ENCODE measurements around the gene DSG3. TPM values are rescaled to one million over a fixed set of nuclear protein-coding genes. Genes with fewer than 3 reads are reported as not detected.

Gene DSG3
- total and polyA plus RNA-seq, 10 of the 15 experiments (the other 5 are each of a cell fraction or from before 2014, with no cell fraction given) = 0.01 to 0.36 (median 0.30) TPM

DNA sequence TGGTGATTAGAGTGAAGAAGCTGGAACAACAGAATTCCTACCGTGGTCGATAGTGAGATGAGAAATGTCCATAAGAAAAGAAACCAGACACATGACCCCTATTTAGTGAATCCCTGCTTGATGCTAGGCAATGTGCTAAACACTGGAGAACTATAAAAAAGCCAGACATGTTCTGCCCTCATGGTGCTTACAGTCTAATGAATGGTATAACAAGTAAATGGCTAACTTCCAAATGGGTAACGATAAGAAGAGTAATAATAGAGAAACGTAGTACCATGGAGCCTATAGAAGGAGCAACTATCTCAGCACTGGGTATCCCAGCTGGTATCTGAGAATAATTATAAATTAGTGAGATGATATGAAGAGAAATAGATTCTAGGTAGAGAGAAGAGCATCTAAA, 55.5 kb downstream of the DSG3 start:
- Histone ChIP-seq H2AFZ (ENCODE audit: control insufficient read depth, low read depth, low read length) (no peak overlapping the region), H3K9me3 (replicated peaks; ENCODE audit: control insufficient read depth, insufficient read depth, low read length) (no peaks in the 10 kb centered on the region; the same call in 2 of the 3 replicates), H3K27me3 (replicated peaks in 1 of 2; ENCODE audit: control insufficient read depth in 2 of 2, insufficient read depth in 2 of 2, low read length in 1 of 2) (no peaks in the 10 kb centered on the region), H3K4me1 (ENCODE audit: control insufficient read depth, insufficient read depth, low read length) (peaks cover 7% of the 10 kb centered on the region), H3K4me2 (ENCODE audit: control insufficient read depth, insufficient read depth) (no peak overlapping the region), H3K27ac (ENCODE audit: control insufficient read depth, insufficient read depth) (no peak overlapping the region), H3K79me2 (ENCODE audit: control insufficient read depth, insufficient read depth, low read length) (peaks cover 34% of the 10 kb centered on the region), H3K36me3 (ENCODE audit: control insufficient read depth in 2 of 2, insufficient read depth in 2 of 2, low read length in 1 of 2) (no peaks in the 10 kb centered on the region), H3K9ac (ENCODE audit: control insufficient read depth, insufficient read depth, low read length) (no peak overlapping the region), H4K20me1 (ENCODE audit: control insufficient read depth, insufficient read depth) (no peaks in the 10 kb centered on the region), H3K4me3 (no peak overlapping the region)
- in situ Hi-C loops (cut with MboI) = no loop called here
- intact Hi-C loops (cut with micrococcal nuclease; ENCODE audit: unreplicated experiment) = loop anchor here (5.0 kb wide), 1 partner anchor 236 kb away; no protein-coding TSS in a partner anchor
- TF ChIP-seq RCOR1 (conservative IDR thresholded peaks at IDR 0.05; ENCODE audit: low read depth, low read length) (no peak), RELA (IDR thresholded peaks at IDR 0.05; ENCODE audit: borderline replicate concordance, partially characterized antibody) (no peak), TCF3 (IDR thresholded peaks at IDR 0.05; ENCODE audit: borderline replicate concordance, insufficient read depth, low read depth, low read length) (no peak), MYC (IDR thresholded peaks at IDR 0.05; ENCODE audit: insufficient read depth, insufficient read length, insufficient replicate concordance, low read length, severe bottlenecking) (no peak), SP1 (IDR thresholded peaks at IDR 0.05; ENCODE audit: low read depth, low read length) (no peak), SIN3A (IDR thresholded peaks at IDR 0.05; ENCODE audit: low read depth, low read length) (no peak), RAD21 (IDR thresholded peaks at IDR 0.05; ENCODE audit: insufficient read depth, low read depth, low read length) (no peak), SRF (IDR thresholded peaks at IDR 0.05; ENCODE audit: low read depth in 2 of 2, low read length in 2 of 2) (no peak), NRF1 (conservative IDR thresholded peaks at IDR 0.05; ENCODE audit: low read depth, low read length) (no peak), MXI1 (IDR thresholded peaks at IDR 0.05; ENCODE audit: low read depth, low read length) (no peak), FOXM1 (IDR thresholded peaks at IDR 0.05; ENCODE audit: low read depth, low read length) (no peak), SMAD5 (IDR thresholded peaks at IDR 0.05; ENCODE audit: low read depth) (no peak), RBBP5 (conservative IDR thresholded peaks at IDR 0.05) (no peak), EP300 (IDR thresholded peaks at IDR 0.05; ENCODE audit: borderline replicate concordance in 1 of 2, control insufficient read depth in 1 of 2, low read depth in 2 of 2, low read length in 2 of 2) (no peak), KDM1A (IDR thresholded peaks at IDR 0.05; ENCODE audit: borderline replicate concordance) (no peak)
- TF ChIP-seq, protein P1, sequence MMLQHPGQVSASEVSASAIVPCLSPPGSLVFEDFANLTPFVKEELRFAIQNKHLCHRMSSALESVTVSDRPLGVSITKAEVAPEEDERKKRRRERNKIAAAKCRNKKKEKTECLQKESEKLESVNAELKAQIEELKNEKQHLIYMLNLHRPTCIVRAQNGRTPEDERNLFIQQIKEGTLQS (IDR thresholded peaks at IDR 0.05; ENCODE audit: borderline replicate concordance, extremely low read depth, low read depth, low read length) = no peak
- TF ChIP-seq, protein P2, sequence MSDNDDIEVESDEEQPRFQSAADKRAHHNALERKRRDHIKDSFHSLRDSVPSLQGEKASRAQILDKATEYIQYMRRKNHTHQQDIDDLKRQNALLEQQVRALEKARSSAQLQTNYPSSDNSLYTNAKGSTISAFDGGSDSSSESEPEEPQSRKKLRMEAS (IDR thresholded peaks at IDR 0.05; ENCODE audit: low read depth, low read length) = no peak
- TF ChIP-seq, protein P3, sequence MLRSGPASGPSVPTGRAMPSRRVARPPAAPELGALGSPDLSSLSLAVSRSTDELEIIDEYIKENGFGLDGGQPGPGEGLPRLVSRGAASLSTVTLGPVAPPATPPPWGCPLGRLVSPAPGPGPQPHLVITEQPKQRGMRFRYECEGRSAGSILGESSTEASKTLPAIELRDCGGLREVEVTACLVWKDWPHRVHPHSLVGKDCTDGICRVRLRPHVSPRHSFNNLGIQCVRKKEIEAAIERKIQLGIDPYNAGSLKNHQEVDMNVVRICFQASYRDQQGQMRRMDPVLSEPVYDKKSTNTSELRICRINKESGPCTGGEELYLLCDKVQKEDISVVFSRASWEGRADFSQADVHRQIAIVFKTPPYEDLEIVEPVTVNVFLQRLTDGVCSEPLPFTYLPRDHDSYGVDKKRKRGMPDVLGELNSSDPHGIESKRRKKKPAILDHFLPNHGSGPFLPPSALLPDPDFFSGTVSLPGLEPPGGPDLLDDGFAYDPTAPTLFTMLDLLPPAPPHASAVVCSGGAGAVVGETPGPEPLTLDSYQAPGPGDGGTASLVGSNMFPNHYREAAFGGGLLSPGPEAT (IDR thresholded peaks at IDR 0.05; ENCODE audit: low read depth) = no peak
- TF ChIP-seq, protein P4, sequence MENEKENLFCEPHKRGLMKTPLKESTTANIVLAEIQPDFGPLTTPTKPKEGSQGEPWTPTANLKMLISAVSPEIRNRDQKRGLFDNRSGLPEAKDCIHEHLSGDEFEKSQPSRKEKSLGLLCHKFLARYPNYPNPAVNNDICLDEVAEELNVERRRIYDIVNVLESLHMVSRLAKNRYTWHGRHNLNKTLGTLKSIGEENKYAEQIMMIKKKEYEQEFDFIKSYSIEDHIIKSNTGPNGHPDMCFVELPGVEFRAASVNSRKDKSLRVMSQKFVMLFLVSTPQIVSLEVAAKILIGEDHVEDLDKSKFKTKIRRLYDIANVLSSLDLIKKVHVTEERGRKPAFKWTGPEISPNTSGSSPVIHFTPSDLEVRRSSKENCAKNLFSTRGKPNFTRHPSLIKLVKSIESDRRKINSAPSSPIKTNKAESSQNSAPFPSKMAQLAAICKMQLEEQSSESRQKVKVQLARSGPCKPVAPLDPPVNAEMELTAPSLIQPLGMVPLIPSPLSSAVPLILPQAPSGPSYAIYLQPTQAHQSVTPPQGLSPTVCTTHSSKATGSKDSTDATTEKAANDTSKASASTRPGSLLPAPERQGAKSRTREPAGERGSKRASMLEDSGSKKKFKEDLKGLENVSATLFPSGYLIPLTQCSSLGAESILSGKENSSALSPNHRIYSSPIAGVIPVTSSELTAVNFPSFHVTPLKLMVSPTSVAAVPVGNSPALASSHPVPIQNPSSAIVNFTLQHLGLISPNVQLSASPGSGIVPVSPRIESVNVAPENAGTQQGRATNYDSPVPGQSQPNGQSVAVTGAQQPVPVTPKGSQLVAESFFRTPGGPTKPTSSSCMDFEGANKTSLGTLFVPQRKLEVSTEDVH (IDR thresholded peaks at IDR 0.05; ENCODE audit: low read depth, partially characterized antibody) = no peak
- DNase-seq (ENCODE audit: low read depth, low spot score) (no peak), FAIRE-seq (no peak), ATAC-seq (no peak)
- BruUV-seq (replicated peaks) = no TSS peak
- ChIA-PET POLR2A (no interaction called here), SMC1A (ENCODE audit: uncharacterized antibody, unreplicated experiment) (interaction anchor here (1.1 to 5.2 kb wide), 3 partner anchors 13 to 184 kb away, joined by 3 to 53 read pairs (median 3); no protein-coding TSS in a partner anchor), RAD21 (ENCODE audit: unreplicated experiment) (interaction anchor here (0.7 kb wide), 1 partner anchor 50 kb away, joined by 4 read pairs; no protein-coding TSS in a partner anchor), CTCF (interaction anchor here (1.1 to 5.1 kb wide), 3 partner anchors 11 to 78 kb away, joined by 3 to 26 read pairs (median 3); no protein-coding TSS in a partner anchor)
- 63% methylated on average over 4 of the region's 4 CpGs for WGBS (ENCODE audit: insufficient coverage, insufficient replicate concordance, low lambda C conversion rate, missing lambda C conversion rate)

All from GM12878 (cell line).